Stimulated activated CD4-positive, alpha-beta T cell treated with anti-CD3 and anti-CD28 coated beads, Interleukin-2, amount 100 ng/mL, for 4 hours (primary cell): ENCODE measurements around the gene ZC3H12D.
A peak's percentile ranks its signal among the peaks of the same experiment; 100 is the strongest.
"Not testable (repeated sequence)": the region's sequence is repeated elsewhere in the genome, so short reads cannot be mapped to it uniquely, and the experiment has no call there.

Experiments used
- DNase-seq: peaks from one replicate; pipeline ENCODE4 v3.0.0-alpha.2; 2020; ENCODE audit warnings: low read depth

ZC3H12D gene

DNA sequence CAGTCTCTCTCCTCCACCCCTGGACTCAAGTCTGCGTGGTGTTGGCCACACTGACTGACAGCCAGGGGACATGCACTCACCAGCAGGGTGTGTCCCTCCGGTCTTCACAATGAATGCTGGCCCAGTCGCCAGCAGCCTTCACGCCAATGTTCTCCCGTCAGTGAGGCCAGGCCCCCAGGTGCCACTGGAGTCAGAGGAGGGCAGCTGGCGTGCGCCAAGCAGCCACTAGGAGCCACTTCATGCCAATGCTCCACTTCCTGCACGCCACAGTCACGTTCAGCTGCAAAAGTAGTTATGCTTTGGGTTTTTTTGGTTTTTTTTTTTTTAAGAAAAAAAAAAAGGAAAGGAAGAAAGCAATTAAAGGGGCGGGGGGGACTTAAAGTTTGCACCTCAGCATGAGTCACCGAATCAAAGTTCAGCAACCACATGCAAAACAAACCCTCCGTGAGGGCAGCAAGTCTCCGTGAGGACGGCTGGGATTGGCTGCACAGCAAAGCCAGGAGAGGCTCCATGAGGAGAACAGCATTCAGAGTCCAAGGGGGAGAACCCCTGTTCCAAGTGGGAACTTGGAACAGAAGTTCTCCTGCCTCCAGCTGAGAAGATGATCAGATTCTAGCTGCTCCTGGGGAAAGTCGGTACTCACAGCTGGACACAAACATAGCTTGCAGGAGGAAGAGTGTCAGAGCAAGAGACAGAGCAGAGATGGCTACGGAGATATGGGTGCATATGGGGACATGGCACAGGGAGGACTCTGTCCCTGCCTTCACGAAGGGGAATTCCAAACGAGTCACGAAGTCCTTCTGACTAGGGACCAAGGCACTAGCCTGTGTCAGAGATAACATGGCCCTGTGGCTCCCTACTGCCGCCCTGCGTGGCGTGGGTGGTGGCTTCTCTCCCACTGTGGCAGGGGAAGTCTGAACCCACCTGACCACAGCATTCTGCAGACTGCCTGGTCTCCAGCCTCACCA lies at the start of gene ZC3H12D:
ZC3H12D (minus strand) TSS at position 282 of the 968 bp plus-strand sequence. CDS start 10,471 bp downstream, outside the sequence.
- DNase-seq = peak; percentile 66

GRCh38 chr6:149529650-149530049 lies 44.8 kb upstream of the ZC3H12D start:
- no peak for DNase-seq

DNA sequence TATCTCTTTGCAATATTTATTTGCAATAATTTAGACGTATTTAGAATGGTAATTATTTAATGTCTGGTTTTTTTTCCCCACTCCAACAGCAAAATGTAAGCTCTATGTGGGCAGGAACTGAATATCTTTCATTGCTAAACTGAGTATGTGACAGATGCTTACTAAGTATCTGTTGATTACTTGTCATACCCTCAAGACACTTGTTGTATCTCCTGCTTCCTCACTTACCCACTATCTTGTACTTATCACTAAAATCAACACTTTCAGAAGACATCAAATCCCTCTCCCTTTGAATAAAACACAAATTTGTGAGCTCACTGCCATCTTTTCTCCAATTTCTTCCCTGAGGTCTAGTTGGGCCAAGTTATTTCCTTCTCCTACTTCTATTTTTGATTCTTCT lies 30.7 kb upstream of the ZC3H12D start:
- DNase-seq = no peak

DNA sequence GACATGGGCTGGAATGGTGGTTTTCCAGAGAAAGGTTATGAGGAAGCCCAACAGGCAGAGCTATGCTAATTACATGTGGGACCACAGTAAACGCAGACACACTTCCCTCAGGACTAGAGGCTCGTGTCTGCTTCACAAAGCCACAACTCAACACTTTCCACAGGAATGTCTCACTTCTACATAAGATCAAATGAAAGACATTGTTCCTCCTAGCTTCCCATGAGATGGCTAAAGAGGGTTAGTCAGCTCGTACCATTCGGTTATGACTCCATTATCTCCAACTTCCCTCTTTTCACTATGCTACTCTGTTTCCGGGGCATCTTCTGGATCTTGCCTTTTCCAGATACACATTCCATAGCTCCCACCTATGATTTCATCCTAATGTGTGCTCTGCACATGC lies 29.1 kb upstream of the ZC3H12D start:
- DNase-seq = no peak

DNA sequence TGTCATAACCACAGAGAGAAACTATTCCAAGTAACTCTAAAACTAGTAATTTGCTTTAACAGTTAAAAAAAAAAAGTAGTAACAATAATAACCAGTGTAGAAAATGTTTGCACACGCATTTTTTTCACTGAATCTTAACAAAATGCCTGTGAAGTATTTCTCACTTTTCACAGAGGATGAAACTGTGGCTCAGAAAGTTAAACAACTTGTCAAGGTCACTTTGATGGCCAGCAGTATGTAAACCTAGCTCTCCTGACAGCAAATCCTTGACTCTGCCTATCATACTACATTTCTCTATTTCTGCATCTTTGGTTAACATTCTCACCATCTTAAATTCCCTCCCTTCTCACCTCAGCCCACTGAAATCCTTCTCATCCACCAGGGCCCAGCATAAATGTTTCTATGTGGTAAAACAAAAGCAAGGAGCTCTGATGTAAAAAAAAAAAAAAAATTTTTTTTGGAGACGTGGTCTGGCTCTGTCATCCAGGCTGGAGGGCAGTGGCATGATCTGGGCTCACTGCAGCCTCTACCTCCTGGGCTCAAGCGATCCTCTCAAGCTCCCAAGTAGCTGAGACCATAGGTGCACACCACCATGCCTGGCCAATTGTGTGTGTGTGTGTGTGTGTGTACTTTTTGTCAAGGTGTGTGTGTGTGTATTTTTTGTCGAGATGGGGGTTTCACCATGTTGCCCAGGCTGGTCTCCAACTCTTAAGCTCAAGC lies 26.1 kb upstream of the ZC3H12D start:
- no peak for DNase-seq

DNA sequence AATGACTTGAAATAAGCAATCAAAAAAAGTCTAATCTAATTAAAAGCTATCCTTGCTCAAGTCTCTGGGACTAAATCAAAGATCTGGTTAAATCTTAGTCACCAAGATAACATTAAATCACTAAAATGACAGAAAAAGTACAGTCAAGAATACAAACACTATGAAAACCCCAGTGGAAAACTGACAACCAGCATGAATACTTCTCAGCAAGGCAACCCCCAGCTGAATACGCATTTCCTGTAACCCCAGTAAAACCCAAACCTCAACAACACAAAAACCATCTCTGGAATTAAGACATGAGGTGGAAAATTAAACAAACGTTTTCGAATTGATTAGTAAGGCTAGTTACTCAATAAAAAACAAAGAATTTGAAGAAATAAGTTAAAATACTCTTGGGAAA lies 23.7 kb upstream of the ZC3H12D start:
- DNase-seq = peak; percentile 36

GRCh38 chr6:149503872-149504271 lies 19.1 kb upstream of the ZC3H12D start:
- no peak for DNase-seq

DNA sequence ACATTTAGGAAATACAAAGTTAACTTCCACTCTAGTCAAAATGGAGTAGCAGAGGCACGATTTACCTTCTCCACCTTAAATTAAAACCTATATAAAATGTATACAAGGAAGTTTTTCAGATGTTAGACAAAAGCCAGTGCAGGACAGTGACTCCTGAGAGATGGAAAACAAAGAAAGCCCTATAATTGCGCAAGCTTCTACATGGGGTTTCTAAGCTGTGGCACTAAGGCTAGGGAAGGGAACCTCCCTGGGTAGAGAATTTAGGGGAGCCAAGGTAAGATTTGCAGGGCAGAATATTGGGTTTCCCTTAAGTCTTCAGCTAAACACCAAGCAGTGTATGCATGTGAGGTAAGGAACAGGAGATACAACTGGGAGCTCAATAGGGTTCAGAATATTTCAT lies 18.5 kb upstream of the ZC3H12D start:
- no peak for DNase-seq

DNA sequence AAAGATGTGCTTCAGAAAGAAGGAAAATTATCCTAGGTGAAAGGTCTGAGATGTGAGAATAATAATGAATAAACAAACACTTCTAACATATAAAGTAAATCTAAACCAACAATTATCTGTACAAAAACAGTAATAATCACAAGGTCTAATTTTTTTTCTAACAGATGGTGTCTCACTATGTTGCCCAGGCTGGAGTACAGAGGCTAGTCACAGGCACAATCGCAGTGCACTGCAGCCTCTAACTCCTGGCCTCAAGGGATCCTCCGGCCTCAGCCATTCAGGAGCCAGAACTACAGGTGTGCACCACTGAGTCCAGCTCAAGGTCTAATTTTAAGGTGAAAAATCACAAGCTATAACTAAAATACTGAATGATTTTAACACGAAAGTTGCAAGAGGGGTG lies 17.0 kb upstream of the ZC3H12D start:
- DNase-seq = no peak

- no peak for DNase-seq
These were observed 16.4 kb upstream of the ZC3H12D start for GRCh38 chr6:149501201-149501600.

DNA sequence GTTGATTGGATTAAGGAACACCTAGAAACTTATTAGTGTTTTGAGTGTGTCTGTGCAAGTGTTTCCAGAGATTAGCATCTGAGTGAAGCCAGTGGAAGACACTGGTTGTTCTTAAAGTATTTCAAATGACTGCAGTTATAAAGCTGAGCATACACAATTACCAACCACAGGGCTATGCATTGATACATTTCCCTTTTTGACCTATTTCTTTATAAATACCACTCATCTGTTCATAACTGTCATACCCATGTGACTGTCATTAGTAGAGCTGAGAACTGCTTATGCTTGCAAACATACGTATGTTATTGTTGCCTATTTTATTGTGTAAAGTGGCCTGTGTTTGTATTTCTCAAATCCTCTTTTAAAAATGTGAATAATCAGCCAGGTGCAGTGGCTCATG lies 15.3 kb upstream of the ZC3H12D start:
- no peak for DNase-seq

- no peak for DNase-seq
These were observed 14.3 kb upstream of the ZC3H12D start for GRCh38 chr6:149499066-149499465.

- no peak for DNase-seq
These were observed 12.6 kb upstream of the ZC3H12D start for GRCh38 chr6:149497365-149497764.

DNA sequence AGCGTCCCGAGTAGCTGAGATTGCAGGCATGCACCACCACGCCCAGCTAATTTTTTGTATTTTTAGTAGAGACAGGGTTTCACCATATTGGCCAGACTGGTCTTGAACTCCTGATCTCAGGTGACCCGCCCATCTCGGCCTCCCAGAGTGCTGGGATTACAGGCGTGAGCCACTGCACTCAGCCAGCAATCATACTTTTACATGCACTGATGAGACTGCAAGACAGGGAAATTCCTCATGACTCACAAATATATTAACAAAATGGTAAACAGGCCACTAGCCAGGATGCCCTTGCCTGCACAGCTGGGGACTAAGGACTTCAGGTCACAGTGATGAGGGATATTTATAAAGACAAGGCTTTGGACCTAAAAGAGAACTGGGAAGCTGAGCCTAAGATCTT lies 11.8 kb upstream of the ZC3H12D start:
- DNase-seq = not testable (repeated sequence)

- not testable (repeated sequence) for DNase-seq
These were observed 10.7 kb upstream of the ZC3H12D start for GRCh38 chr6:149495349-149496016.

DNA sequence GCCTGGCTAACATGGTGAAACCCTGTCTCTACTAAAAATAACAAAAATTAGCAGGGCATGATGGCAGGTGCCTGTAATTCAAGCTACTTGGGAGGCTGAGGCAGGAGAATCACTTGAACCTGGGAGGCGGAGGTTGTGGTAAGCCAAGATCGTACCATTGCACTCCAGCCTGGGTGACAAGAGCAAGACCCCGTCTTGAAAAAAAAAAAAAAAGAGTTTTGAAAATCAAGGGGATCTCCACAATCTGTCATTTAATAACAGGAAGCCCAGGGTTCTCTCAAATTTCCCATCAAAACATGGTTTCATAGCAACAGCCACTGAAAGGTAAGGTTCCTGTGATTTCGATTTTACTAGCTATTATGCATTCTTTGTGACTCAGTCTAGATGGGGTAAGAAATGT lies 10.0 kb upstream of the ZC3H12D start:
- DNase-seq = not testable (repeated sequence)

GRCh38 chr6:149493761-149494320 lies 9.0 kb upstream of the ZC3H12D start:
- DNase-seq = no peak

DNA sequence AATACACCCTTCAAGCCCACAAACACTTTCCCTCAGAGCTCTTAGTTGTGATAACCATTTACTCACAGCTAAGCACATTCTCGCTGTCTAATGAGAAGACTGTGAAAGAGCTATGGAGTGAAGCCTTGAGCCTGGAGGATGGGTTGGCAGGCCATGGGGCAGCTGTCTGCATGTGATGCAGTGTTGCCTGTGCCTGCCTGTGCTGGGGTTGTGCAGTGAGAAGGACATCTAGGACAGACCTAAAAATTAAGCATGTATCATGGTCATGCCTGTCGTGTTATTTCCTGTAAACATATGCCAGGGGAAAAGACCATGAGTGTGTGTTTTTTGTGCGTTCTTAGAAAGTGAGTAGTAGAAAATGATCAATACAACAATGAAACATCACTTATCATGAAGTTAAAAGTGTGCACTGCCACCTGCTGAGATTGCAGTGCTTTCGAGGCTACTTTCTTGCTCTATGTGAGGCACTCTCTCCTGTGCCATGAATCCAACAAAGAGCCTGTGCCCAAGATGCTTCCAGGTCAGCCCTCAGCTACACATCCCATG lies 8.1 kb upstream of the ZC3H12D start:
- no peak for DNase-seq

GRCh38 chr6:149489967-149490366 lies 5.2 kb upstream of the ZC3H12D start:
- DNase-seq = no peak

DNA sequence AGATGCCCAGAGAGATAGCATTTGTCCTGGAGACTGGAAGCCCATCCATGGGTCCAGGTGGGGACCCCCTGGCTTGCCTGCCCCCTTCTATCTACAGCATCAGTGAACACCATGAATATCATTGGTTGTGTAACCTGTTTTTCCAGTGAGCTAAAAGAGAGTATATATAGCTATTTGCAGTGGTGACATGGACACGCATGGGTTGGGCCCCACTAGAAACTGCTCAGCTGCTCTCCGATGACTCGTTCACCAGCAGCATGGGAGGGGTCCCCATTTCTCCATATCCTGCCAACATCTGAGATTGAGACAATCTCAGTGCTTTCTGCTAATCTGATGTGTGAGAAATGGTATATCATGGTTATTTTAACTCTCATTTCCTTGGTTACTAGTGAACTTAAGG lies 4.0 kb upstream of the ZC3H12D start:
- peak; percentile 46 for DNase-seq

GRCh38 chr6:149487316-149487715 lies 2.5 kb upstream of the ZC3H12D start:
- DNase-seq = no peak
